HG03159 (cell line): ENCODE data around the gene TUBB1.
"Not testable (repeated sequence)": the region's sequence is repeated elsewhere in the genome, so short reads cannot be mapped to it uniquely, and the experiment has no call there.

Experiments
- ATAC-seq: cut with Tn5 transposase; IDR thresholded peaks from one replicate; pipeline ENCODE4 v1.9.1; 2021; ENCODE audit warnings: mild to moderate bottlenecking, moderate library complexity; ENCODE audit not compliant: unreplicated experiment

TUBB1 gene

DNA sequence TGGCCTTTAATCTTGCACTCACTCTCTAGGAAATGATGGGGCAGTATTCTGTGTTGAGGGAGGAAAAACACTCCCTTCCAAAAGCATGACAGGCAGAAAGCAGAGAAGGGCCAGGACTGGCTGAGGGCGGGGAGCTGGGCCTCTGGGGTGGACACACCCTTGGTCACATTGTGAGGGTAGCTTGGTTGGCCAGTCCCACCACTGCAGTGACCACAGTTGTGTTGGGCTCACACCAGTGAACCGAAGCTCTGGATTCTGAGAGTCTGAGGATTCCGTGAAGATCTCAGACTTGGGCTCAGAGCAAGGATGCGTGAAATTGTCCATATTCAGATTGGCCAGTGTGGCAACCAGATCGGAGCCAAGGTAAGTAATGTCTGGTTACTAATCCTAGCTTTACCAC lies at the start of gene TUBB1:
TUBB1 (plus strand) TSS at position 213 of the 400 bp plus-strand sequence; CDS start at position 307, 94 bp downstream.
- ATAC-seq: no peak

DNA sequence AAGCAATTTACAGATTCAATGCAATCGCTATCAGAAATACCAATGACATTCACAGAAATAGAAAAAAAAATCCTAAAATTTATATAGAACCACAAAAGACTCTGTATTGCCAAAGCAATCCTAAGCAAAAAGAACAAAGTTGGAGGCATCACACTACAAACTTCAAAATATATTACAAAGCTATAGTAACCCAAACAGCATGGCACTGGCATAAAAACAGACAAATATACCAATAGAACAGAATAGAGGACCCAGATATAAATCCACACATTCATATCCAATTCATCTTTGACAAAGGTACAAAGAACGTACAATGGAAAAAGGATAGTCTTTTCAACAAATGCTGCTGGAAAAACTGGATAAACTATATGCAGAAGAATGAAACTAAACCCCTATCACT lies 49.8 kb upstream of the TUBB1 start:
- no peak for ATAC-seq

DNA sequence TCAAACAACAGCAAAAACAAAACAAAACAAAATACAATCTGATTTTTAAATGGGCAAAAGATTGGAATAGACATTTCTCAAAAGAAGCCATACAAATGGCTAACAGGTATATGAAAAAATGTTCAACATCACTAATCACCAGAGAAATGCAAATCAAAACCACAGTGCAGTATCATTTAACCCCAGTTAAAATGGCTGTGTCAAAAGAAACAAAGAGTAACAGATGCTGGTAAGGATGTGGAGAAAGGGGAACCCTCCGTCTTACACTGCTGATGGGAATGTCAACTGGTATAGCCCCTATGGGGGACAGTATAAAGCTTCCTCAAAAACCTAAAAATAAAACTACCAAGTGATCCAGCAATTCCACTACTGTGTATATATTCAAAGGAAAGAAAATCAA lies 49.1 kb upstream of the TUBB1 start:
- ATAC-seq: no peak

DNA sequence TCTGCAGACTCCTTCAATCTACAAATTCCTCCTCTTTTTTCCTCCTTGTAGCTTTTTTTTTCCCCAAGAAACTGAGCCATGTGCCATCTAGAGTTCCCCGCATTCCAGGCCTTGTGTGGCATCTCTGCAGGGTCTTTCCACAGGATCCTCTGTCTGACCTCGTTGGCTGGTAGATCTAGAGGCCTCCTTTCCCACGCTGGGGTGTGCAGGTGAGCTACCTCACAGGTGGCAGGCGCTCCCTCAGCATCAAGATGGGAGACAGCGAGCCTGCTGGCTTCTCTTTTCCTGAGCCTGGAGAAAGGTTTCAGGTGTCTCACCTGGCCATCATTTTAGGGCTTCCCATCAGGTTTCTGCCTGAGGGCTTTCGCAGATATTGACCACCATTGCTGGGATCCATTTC lies 47.8 kb upstream of the TUBB1 start:
- no peak for ATAC-seq

DNA sequence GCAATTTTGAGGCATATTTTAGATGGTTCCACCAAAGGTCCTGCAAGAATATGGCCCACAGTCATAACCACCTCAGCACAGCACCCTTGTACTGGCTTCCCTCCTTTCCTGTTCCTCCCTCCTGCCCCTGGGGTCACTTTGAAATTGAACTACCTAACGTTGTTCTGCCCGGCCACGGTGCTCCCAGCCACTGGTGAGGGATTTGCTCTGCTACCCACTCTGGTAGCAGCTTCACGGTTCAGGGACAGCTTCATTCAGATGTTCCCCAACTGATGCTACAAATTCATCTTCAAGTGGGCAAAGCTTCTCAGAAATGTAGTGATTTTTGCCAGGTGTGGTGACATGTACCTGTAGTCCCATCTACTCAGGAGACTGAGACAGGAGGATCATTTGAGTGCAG lies 46.0 kb upstream of the TUBB1 start:
- no peak for ATAC-seq

DNA sequence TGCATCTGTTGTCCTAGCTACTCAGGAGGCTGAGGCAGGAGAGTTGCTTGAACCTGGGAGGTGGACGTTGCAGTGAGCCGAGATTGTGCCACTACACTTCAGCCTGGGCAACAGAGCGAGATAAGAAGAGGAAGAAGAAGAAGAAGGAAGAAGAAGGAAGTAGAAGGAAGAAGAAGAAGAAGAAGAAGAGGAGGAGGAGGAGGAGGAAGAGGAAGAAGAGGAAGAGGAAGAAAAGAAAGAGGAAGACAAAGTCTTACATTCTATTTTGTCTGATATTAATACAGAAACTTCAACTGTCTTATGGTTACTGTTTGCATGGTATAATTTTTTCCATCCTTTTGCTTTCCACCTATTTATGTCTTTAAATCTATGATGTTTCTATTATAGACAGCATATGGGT lies 45.4 kb upstream of the TUBB1 start:
- ATAC-seq: no peak

DNA sequence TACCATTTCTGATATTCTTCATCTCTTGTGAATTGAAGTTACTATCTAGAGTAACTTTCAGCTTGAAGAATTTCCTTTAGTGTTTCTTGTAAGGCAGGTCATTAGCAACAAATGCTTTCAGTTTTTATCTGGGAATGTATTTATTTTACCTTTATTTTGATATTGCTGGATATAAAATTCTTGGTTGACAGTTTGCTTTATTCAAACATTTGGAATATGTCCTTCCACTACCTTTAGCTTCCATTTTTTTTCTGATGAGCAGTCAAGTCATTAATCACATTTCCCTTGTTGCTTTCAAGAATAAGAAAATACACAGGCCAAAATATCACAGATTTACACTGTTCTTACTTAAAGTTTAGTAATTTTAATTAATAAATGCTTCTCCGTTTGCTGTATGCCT lies 43.9 kb upstream of the TUBB1 start:
- no peak for ATAC-seq

DNA sequence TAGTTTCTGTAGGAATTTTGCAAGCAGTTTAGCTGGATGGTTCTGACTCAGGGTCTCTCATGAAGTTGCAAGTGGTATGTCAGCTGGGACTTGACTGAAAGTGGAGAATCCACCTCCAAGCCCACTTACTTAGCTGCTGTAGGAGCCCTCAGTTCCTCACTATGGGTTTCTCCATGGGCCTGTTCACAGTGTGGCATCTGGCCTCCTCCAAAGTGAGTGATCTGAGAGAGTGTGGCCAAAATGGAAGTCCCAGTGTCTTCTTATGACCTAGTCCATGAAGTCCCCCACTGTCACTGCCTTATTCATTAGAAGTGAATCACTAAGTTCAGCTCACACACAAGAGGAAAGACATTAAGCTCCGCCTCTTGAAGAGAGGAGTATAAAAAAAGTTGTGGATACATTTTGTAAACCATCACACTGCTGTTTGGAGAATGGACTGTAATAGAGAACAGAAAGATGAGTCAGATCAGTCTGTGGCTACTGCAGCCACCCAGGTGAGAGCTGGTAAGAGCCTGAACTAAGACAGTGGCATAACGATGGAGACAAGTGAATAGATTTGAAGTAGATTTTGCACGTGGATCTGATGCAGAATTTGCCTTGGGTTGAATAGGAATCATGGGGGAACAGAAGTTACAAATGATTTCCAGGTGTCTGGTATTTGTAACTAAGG lies 43.0 kb upstream of the TUBB1 start:
- no peak for ATAC-seq

DNA sequence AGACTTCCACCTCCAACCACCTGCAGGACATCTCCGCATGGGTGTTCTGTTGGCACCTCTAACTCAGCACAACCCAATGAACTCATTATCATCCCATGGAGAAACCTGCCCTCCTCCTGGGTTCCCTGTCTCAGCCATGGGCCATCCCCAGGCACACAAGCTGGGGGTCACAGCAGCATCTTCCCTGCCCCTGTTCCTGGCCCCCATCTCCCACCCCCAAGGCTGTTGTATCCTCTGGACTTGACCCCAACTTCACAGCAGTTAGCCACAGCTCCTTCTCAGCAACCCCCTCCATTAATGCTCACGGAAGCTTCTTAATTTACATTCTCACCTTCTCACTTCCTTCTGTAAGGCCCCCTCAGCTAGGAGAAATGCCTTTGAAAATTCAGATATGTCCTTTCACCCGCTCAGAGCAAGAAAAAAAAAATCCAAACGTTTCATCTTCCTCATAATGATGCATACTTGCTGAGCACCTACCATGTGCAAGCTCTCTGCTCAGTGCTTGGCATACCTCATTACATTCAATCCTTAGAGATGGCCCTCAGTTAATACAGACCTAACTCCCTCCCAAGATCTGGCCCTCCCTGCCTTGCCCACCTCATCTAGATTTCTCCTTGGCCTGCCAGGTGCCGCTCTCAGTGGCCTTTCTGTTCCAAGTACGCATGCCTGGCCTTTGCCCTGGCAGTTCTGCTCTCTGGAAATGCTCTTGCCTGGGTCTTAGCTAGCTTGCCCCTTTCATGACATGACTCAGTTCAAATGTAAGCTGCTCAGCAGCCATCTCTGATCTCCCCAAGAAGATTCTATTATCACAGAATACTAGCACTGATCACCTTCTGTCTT lies 40.7 kb upstream of the TUBB1 start:
- no peak for ATAC-seq

DNA sequence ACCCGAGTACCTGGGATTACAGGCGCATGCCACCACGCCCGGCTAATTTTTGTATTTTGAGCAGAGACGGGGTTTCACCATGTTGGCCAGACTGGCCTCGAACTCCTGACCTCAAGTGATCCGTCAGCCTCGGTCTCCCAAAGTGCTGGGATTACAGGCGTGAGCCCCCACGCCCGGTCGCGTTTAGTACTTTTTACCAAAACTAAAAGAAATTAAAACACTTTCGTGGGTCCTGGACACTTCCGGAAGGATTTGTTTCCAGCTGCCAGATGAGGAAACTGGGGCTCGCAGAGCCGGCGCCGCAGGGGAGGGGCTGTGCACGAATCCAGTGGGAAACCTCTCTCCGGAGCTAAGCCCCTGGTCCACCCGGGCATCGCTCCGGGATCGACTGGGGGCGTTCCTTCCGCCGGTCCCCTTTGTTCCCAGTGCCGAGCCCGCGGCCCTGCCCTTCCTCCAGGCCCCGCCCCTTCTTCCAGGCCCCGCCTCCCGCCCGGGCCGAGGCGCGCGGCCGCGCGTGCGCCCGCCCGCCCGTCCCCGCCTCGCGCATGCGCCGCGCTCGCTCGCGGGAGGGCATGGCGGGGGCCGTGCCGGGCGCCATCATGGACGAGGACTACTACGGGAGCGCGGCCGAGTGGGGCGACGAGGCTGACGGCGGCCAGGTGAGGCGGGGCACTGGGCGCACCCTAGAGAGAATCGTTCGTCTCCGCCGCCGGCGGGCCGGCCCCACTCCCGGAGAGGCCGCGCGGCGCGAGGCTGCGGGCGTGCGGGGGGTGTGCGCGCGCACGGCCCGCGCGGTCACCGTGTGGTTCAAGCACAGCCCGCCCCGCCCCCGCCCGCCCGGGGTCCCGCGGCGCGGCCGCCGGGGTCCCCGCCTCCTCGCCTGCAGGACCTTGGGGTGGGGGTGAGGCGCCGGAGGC lies 38.3 kb upstream of the TUBB1 start, which contains the start of gene NELFCD:
NELFCD (plus strand) TSS at position 546 of the 917 bp plus-strand sequence; CDS start at position 600, 54 bp downstream.
- peak; percentile 68 for ATAC-seq

DNA sequence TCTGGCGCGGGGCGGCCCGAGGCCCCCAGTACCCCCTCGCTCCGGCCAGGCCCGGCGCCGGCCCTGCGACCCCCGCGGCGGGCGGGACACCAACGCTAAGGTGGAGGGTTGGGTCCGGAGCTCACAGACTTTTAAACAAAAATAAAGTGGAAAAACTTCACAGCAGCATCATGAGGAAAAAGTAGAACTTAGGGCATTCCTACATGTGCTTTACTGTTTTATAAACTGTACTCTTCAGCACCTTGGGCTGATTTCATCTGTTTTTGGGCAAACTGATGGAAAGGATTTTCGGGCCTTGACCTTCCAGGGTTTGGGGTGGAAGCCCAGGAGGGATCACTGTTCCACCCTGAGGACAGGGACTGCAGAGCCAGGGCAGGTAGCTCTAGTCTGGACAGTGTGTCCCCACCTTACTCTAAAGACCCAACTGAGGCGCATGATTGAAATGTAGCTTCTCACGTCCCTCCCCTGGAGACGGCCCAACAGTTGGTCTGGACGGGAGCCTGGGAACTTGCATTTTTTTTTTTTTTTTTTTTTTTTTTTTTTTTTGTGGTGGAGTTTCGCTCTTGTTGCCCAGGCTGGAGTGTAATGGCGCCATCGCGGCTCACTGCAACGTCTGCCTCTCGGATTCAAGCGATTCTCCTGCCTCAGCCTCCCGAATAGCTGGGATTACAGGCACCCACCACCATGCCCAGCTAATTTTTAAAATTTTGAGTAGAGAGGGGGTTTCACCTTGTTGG lies 37.4 kb upstream of the TUBB1 start:
- ATAC-seq: peak; percentile 8

DNA sequence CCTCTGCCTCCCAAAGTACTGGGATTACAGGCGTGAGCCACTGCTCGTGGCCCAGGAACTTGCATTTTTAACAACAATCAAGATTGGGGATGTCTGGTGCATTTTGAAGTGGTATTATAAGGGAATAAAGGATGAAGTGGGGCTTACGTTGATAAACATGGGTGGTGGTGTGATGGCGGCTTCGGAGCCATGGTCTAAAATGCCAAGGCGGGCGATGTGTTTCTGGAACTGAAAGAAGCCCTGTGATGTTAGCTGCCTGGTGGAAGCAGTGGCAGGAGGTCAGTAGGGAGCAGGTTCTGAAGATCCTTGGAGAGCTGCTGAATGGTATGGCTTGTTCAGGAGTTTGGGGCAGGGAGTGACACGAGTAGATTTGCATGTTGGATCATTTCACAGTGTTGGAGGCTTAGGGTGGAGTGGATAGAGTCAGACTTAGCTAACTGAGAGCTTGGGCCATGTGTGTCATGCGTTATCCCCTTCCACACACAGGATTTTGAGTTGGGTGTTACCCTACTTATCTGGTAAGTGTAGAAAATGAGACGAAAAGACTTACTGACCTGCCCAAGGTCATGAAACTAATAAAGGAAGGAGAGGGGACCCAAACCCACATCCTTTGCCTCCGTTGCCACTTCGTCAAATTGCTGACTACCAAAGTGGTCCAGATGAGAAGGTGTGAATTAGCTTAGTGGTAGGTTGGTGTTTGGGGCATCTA lies 36.7 kb upstream of the TUBB1 start:
- ATAC-seq: no peak

DNA sequence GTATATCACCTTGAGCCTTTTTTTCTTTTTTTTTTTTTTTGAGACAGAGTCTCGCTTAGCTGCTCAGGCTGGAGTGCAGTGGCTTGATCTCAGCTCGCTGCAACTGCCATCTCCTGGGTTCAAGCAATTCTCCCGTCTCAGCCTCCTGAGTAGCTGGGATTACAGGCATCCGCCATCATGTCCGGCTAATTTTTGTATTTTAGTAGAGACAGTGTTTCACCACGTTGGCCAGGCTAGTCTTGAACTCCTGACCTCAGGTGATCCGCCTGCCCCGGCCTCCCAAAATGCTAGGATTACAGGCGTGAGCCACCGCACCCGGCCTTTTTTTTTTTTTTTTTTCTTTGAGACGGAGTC lies 36.1 kb upstream of the TUBB1 start:
- not testable (repeated sequence) for ATAC-seq

DNA sequence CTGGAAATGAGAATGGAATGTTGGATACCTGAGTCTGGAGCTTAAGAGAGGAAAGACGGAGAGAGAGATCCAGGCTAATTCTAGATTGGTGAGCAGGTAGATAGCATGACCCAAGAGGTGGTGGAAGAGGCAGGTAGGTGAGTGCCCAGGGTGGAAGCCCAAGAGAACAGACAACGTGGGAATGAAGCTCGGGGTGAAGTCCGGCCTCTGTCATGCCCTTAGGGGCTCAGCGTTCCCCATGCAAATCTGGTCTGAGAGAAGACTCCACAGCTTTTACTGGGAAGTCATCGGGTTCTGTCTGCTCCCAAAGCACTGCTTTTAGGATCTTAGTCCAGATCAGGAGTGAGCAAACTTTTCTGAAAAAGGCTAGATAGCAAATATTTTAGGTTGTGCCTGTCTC lies 34.5 kb upstream of the TUBB1 start:
- no peak for ATAC-seq

DNA sequence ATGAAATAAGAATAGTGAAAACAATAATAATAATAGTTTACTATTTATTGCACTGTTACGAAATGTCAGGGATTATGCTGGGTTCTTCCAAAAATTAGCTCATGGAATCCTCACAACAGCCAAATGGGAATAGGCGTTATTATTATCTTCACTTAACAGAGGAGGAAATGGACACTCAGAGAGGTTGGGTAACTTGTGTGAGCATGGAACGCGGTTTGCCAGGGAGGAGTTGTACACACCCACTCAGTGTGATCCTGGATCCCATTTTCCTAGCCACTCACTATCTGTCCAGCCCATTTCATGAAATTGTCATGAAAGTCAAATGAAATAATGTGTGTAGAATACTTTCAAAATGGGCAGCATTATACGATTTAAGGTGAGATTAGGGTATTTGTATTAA lies 33.6 kb upstream of the TUBB1 start:
- no peak for ATAC-seq

DNA sequence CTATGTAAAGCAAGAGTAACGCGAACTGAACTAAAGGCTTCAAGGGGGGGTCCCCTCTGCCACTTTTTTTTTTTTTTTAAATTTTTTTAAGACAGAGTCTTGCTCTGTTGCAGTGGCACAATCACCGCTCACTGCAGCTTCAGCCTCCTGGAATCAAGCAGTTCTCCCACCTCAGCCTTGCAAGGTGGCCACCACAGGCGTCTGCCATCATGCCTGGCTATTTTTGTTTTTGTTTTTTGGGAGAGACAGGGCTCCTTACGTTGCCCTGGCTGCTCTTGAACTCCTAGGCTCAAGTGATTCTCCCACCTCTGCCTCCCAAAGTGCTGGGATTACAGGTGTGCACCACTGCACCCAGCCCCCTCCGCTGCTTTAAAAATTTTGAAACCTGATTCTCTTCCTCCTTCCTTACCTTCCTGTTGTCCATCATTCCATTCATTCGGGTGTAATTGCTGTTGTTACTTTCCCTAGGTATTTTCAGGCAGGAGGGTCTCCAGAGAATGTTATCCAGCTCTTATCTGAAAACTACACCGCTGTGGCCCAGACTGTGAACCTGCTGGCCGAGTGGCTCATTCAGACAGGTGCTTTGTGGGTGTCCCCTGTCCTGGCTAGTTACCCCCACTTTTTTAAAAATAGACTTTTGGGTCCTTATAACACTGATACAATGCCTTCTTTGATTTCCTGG lies 32.8 kb upstream of the TUBB1 start:
- no peak for ATAC-seq

DNA sequence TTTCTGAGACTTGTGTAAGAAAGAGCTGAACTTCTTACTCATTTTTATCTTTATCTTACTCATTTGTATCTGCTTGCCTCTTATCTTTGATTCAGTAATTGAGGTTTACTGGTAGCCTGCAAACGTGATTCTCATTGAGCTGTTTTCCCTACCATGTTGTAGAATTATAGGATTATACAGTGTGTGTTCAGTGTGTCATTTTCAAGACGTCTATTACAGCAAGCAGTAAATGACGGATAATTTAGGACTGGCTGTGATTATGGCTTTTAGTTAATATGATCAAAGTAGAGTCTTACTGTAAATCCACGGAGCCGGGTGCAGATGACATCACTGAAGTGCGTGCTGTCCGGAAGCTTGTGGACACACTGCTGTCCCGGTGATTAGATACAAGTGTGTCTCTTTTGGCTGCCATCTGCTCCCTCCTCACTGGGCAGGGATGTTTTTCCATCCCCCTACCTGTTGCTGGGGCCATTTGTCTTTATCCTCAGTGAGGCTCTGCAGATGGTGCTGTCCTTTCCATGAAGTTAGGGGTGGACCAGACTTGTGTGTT lies 32.2 kb upstream of the TUBB1 start:
- ATAC-seq: no peak

DNA sequence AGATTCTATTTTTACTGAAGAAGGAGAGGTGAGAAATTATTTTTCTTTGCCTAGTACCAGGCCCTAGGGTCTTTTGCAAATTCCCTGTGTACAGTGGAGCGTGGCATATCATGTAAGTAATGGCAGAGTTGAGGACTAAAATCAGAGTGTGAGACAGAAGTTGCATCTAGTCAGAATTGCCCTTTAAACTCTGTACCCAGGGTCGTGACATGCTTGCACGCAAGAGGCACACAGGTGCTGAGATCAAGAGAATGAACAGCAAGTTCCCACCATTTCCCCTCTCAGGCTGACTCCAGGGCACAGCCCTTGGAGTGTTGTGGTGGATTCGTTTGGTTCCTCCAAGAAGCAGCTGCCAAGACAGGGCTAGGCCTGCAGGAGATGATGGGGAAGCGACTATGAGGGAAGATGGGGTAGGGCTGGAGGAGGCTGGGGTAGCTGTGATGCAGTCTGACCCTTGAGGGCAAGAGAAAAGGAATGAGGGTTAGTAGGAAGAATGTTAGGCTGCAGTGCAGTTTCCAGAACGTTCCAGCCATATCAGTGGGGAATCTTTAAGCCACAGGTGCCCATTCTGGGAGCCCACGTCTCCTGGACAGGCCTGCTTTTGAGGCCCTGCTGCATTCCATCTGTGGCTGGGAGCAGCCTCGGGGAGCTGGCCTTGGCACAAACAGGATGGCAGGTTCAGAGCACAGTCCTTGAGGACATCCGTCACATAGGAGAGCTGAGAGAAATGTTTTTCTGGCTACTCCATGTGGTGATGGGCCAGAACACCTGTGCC lies 31.3 kb upstream of the TUBB1 start:
- ATAC-seq: no peak

DNA sequence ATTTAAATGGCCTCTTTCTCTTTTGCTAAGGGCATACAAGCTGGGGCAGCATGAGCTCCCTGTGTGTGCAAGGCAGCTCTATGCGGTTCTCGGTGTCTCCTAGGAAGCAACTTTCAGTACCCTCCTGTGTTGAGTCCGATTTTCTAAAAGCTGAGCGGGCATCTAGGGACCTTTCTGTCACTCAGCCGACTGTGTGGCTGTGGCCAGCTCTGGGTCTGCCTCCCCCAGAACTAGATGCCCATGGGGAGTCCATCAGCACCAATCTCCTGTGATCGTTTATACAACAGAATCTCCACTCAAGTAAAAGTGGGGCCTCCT lies 30.7 kb upstream of the TUBB1 start:
- no peak for ATAC-seq
